Osteocyte (in vitro differentiated cells): ENCODE results near the gene DYNC1LI1. TPM values are rescaled to one million over a fixed set of nuclear protein-coding genes. Genes with fewer than 3 reads are reported as not detected.
A peak's percentile ranks its signal among the peaks of the same experiment; 100 is the strongest.

Source experiments
- DNase-seq: peaks from one replicate; pipeline ENCODE4 v3.0.0; 2021; ENCODE audit warnings: mixed read lengths; ENCODE audit not compliant: unreplicated experiment; ENCODE audit errors: extremely low spot score
- H3K27ac Mint-ChIP-seq: one replicate; pipeline ENCODE4 v1.8.0; 2021; ENCODE audit warnings: mild to moderate bottlenecking, mixed read lengths; ENCODE audit not compliant: unreplicated experiment
- H3K27me3 Mint-ChIP-seq: one replicate; pipeline ENCODE4 v1.8.0; 2021; ENCODE audit warnings: mixed read lengths; ENCODE audit not compliant: unreplicated experiment
- H3K36me3 Mint-ChIP-seq: one replicate; pipeline ENCODE4 v1.8.0; 2021; ENCODE audit warnings: mixed read lengths; ENCODE audit not compliant: unreplicated experiment
- H3K4me1 Mint-ChIP-seq: one replicate; pipeline ENCODE4 v1.8.0; 2021; ENCODE audit warnings: mixed read lengths; ENCODE audit not compliant: unreplicated experiment
- H3K4me3 Mint-ChIP-seq: one replicate; pipeline ENCODE4 v1.8.0; 2021; ENCODE audit warnings: mild to moderate bottlenecking, moderate library complexity, mixed read lengths; ENCODE audit not compliant: unreplicated experiment
- H3K9me3 Mint-ChIP-seq: one replicate; pipeline ENCODE4 v1.8.0; 2021; ENCODE audit warnings: mixed read lengths; ENCODE audit not compliant: unreplicated experiment
- CTCF ChIP-seq: fragments of 200-600 bp; sonication (generic); IDR thresholded peaks from 2 replicates; pipeline ENCODE4 v1.5.0; 2021; ENCODE audit warnings: antibody characterized with exemption, mild to moderate bottlenecking, moderate library complexity
- total RNA-seq: library from RNA; stranded (reverse); gene quantifications from 2 replicates; pipeline ENCODE4 v1.2.1, GENCODE V29; 2021

Gene DYNC1LI1
- total RNA-seq, 1 donor from 2014 or later, result 64.3 TPM

DNA sequence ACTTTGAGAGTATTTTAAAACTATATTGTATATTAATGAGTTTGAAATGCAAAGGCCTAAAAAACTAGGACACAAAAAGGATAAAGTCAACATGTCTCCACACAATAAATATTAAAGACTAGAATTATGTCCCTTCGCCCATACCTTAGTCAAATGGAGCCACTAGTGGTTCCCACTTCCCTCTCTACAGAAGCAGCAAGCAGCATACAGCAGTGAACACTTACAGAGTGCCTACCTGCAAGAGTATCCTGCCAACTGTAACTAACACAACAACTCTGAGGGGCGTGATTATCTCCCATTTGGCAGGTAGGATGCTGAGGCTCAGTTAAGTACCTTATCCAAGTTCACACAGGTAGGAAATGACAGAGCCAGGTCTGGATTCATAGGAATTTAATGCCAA lies 17.2 kb downstream of the DYNC1LI1 start:
- DNase-seq, result no peak
- no peaks in the 10 kb centered on the region for H3K27me3 Mint-ChIP-seq
- peaks cover 32% of the 10 kb centered on the region for H3K4me1 Mint-ChIP-seq

DNA sequence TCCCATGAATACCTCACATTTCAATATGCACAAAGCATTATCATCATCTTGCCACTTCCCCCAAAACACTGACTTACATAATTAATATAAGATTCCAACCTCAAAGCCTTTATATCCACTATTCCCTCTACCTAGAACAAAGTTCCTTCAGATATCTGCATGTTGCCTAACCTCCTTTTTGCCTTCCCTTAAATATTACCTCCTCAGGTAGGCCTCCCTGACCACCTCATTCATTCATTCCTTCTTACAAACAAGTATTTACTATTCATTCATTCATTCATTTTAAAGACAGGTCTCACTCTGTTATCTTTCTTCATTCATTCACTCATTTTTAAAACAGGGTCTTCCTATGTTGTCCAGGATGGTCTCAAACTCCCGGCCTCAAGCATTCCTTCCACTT lies 18.6 kb downstream of the DYNC1LI1 start:
- no peak overlapping the region for H3K4me3 Mint-ChIP-seq
- H3K36me3 Mint-ChIP-seq, result peaks cover 5% of the 10 kb centered on the region
- no peaks in the 10 kb centered on the region for H3K9me3 Mint-ChIP-seq
- H3K27ac Mint-ChIP-seq, result no peak overlapping the region
- TF ChIP-seq CTCF, result no peak
- no peaks in the 10 kb centered on the region for H3K27me3 Mint-ChIP-seq
- no peak for DNase-seq
- peaks cover 34% of the 10 kb centered on the region for H3K4me1 Mint-ChIP-seq

More for the DNA sequence above, 17.2 kb downstream of the DYNC1LI1 start:
- Mint-ChIP-seq H3K4me3 (no peak overlapping the region), H3K9me3 (no peaks in the 10 kb centered on the region), H3K36me3 (peaks cover 5% of the 10 kb centered on the region), H3K27ac (no peak overlapping the region)
- no peak for TF ChIP-seq CTCF

DNA sequence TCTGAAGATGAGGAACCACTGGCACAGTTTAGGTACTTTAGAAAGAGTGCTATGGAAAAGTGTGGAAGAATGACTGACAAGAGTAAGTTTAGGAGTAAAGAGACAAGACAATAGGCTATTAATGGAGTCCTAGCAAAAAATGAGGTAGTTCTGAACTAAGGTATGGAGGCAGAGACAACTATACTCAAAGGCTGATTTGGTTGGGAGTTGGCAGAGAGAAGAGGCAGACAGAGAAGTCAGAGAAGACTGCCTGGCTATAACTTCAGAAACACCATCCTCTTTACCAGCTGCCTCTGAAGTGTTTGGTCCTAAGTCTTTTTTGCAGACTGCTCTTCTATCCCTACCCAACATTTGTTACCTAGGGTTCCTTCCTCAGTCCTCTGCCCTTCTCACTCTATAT lies 19.2 kb downstream of the DYNC1LI1 start:
- no peak overlapping the region for H3K4me3 Mint-ChIP-seq

GRCh38 chr3:32551087-32551486 lies 19.6 kb downstream of the DYNC1LI1 start:
- H3K27me3 Mint-ChIP-seq, result no peaks in the 10 kb centered on the region
- no peak for DNase-seq
- H3K4me1 Mint-ChIP-seq, result peaks cover 30% of the 10 kb centered on the region
- peak overlapping the region; percentile 12 for H3K27ac Mint-ChIP-seq
- H3K36me3 Mint-ChIP-seq, result peaks cover 7% of the 10 kb centered on the region
- TF ChIP-seq CTCF, result no peak
- no peaks in the 10 kb centered on the region for H3K9me3 Mint-ChIP-seq
- H3K4me3 Mint-ChIP-seq, result no peak overlapping the region

More for the DNA sequence above, 19.2 kb downstream of the DYNC1LI1 start:
- DNase-seq, result no peak
- Mint-ChIP-seq H3K36me3 (peaks cover 6% of the 10 kb centered on the region), H3K9me3 (no peaks in the 10 kb centered on the region), H3K27me3 (no peaks in the 10 kb centered on the region), H3K27ac (peak overlapping the region; percentile 12), H3K4me1 (peaks cover 31% of the 10 kb centered on the region)
- TF ChIP-seq CTCF, result no peak

DNA sequence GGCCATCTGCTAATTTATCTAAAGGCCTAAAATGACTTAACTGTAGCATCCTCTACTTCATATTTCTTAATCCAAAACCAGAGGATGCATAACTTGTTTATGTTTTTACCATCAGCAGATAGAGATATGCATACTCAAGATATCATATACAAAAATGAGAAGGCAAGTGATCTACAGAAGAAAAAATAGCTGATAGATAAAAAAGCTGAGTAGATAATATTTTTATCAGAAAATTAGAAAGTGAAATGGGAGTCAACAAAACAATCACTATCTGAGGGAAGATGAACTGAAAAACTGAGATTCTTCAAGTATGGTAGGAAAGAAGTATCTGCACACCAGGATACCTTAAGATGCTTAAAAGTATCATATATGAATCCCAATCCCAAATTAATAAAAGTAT lies 25.4 kb downstream of the DYNC1LI1 start:
- no peak overlapping the region for H3K4me3 Mint-ChIP-seq
- no peak for DNase-seq
- H3K27ac Mint-ChIP-seq, result peak overlapping the region; percentile 72
- no peaks in the 10 kb centered on the region for H3K27me3 Mint-ChIP-seq
- H3K4me1 Mint-ChIP-seq, result peaks cover 14% of the 10 kb centered on the region
- H3K9me3 Mint-ChIP-seq, result no peaks in the 10 kb centered on the region
- peaks cover 24% of the 10 kb centered on the region for H3K36me3 Mint-ChIP-seq
- TF ChIP-seq CTCF, result no peak
